ENCODE data around the gene CCDC13.

The CCDC13 gene

DNA sequence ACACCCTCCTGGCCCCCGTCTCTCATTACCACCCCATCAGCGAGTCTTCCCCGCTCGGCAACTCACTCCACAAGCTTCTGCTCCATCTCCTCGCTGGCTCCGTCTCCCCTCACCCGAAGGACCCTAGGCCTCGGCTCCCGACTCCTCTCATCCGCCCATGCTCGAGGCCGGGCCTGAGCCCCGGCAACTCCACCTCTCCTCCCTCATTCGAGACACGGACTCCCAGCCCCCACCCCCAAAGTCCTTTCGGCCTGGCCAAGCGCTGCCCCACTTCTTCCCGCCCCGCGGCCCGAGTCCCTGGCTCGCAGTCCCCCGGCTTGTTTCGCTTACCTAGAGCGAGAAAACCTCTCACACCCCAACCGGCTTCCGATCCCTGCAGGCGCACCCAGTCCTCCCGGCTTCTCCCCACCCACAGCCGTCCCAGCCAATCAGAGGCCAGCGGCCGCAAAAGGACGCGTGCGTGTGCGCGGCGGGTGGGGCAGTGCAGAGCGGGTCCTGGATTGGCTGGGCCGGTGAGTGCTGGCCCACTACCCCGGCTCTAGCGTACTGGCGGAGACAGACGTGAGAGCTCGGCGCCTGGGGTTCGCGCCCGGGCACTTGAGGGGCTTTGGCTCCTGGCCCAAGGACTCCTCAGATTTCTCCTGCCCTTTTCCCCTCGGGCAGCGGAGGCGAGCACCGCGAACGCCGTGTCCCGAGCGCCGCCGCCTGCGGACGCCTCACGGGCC lies 31.2 kb upstream of the CCDC13 start, which contains the start of gene HIGD1A:
Gene HIGD1A (minus strand): TSS at position 385 of the 725 bp plus-strand sequence. CDS start 10,237 bp downstream, outside the sequence.
- TF ChIP-seq, protein P1, sequence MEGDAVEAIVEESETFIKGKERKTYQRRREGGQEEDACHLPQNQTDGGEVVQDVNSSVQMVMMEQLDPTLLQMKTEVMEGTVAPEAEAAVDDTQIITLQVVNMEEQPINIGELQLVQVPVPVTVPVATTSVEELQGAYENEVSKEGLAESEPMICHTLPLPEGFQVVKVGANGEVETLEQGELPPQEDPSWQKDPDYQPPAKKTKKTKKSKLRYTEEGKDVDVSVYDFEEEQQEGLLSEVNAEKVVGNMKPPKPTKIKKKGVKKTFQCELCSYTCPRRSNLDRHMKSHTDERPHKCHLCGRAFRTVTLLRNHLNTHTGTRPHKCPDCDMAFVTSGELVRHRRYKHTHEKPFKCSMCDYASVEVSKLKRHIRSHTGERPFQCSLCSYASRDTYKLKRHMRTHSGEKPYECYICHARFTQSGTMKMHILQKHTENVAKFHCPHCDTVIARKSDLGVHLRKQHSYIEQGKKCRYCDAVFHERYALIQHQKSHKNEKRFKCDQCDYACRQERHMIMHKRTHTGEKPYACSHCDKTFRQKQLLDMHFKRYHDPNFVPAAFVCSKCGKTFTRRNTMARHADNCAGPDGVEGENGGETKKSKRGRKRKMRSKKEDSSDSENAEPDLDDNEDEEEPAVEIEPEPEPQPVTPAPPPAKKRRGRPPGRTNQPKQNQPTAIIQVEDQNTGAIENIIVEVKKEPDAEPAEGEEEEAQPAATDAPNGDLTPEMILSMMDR (IDR thresholded peaks at IDR 0.05; ENCODE audit: low read depth, low read length) = no peak
- peak within 1 kb of the TSS; percentile 84 to 85 for H3K4me3 ChIP-seq (replicated peaks in 1 of 2; ENCODE audit: low read depth in 2 of 2, low read length in 2 of 2)
- DNase-seq (ENCODE audit: low read depth in 2 of 2) = peak; percentile 93 to 96

DNA sequence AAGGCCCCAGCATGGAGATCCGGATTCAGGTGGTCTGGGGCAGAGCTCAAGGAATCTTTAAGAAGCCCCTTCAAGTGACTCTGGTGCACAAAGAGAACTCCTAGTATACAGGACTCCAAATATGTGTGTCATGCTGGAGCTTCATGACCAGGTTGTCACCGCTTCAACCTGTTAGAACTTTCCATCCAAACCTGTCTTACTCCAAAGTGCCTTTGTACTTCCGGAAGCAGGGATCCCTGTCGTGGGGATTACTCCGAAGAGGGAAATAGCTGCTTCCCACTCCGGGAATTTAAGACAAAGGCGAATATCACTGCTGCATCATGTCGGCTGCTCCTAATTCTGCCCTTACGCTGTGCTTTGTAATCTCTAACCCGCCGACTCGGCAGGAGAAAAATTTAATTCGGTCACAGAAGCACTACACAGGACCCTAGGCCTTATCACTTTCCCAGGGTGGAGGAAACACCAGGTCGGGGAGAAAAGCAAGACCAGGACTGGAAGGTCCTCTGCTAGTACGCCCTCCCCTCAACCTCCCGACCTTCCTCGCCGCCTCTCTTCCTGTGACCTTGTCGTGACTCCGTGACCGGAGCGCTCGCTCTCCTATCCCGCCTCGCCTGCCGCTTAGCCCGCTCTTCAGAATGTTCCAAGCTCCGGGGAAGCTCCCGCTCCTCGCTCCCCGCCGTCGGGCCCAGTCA lies 30.5 kb upstream of the CCDC13 start:
- peak overlapping the region; percentile 84 to 85 for H3K4me3 ChIP-seq (replicated peaks in 1 of 2; ENCODE audit: low read depth in 2 of 2, low read length in 2 of 2)
- TF ChIP-seq, protein P1 (IDR thresholded peaks at IDR 0.05; ENCODE audit: low read depth, low read length) = no peak
- peak; percentile 33 to 41 for DNase-seq (ENCODE audit: low read depth in 2 of 2)

DNA sequence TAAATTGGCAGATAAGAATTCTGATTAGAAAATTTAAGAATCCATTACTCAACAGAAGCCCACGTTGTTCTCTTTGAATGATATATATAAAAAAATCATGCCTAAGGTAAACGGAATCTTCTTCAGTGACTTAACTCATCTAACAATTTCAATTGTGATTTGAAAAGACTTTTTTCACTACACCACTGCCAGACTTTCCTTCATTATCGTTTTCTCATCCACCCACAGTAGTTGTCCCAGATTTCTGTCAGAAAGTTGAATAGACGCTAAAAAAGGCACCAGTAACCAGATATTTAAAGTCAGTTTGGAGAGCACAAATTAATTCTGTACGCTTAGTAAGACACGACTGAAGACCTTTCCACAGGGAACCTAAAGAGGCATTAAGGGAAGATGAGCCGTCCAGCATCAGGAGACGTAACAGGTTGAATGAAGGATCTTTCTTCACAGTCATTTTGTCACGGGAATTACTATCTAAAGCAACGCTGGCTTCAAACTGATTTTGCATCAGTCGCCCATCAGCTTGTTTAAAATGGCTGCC lies 29.9 kb upstream of the CCDC13 start:
- peak overlapping the region; percentile 84 to 85 for H3K4me3 ChIP-seq (replicated peaks in 1 of 2; ENCODE audit: low read depth in 2 of 2, low read length in 2 of 2)
- no peak for DNase-seq (ENCODE audit: low read depth in 2 of 2)
- TF ChIP-seq, protein P1 (IDR thresholded peaks at IDR 0.05; ENCODE audit: low read depth, low read length) = no peak

DNA sequence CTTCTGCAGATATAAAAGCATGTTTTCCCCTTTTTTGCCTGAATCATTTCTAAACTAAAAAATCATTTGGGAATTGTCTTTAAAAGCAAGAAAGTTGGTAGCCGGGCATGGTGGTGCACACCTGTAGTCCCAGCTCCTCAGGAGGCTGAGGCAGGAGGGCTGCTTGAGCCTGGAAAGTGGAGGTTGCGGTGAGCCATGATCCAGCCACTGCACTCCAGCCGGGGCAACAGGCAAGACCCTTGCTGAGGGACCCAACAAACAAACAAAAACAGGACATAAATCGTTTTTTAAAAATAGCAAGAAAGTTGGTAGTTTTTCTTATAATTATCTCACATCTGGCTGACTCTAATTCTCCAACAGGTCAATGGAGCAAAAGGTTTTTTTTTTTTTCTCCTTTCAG lies 28.7 kb upstream of the CCDC13 start:
- H3K4me3 ChIP-seq (replicated peaks in 1 of 2; ENCODE audit: low read depth in 2 of 2, low read length in 2 of 2) = no peak overlapping the region
- no peak for DNase-seq (ENCODE audit: low read depth in 2 of 2)
- TF ChIP-seq, protein P1 (IDR thresholded peaks at IDR 0.05; ENCODE audit: low read depth, low read length) = no peak

DNA sequence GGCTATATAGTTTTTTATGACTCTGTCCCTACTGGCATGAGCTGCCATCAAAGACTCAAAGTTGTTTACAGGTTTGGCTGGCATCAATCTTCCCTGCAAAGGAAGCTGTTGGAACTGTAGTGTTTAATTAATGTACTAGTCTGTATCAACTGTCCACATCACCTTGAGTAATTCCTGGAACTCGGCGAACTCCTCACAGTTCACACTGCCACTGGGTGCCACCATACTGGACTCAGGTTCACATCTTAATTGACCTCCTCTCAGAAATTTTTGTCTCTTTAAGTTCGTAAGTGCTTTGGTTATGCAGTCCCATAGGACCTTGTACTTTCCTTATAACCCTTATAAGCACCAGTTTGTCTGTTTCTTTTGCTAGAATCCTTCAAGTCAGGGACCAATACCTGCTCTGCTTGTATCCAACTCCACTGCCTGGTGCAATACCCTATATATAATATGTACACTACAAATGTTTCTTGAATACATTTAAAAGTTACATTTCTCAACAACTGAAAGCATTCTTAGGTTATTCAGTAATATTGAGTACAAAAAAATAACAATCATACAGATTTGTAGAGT lies 28.1 kb upstream of the CCDC13 start:
- TF ChIP-seq, protein P1 (IDR thresholded peaks at IDR 0.05; ENCODE audit: low read depth, low read length) = no peak
- H3K4me3 ChIP-seq (replicated peaks in 1 of 2; ENCODE audit: low read depth in 2 of 2, low read length in 2 of 2) = no peak overlapping the region

DNA sequence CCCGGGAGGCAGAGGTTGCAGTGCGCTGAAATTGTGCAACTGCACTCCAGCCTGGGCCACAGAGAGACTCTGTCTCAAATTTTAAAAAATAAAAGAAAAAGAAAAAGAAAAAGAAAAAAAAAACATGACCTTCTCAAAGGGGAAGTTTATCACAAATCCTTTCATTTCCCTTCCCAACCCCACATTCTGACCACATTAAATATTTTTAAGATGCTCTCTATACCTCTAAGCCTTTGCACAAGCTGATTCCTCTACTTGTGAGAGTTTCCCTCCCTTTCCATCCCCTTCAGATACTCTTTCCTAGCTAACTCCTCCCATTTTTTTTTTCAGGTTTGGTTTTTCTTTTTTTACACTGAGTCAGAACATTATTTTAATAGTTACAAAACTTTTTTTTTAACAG lies 27.2 kb upstream of the CCDC13 start:
- no peak overlapping the region for H3K4me3 ChIP-seq (replicated peaks in 1 of 2; ENCODE audit: low read depth in 2 of 2, low read length in 2 of 2)
- no peak for DNase-seq (ENCODE audit: low read depth in 2 of 2)
- TF ChIP-seq, protein P1 (IDR thresholded peaks at IDR 0.05; ENCODE audit: low read depth, low read length) = no peak

More for the DNA sequence above, 28.1 kb upstream of the CCDC13 start:
- no peak for DNase-seq (ENCODE audit: low read depth in 2 of 2)
